Ishikawa (cell line): ENCODE data around the gene IGFBP6.

Experiments
- CEBPB ChIP-seq: IDR thresholded peaks from 2 replicates; pipeline ENCODE4 v1.6.1; 2012
- CREB1 ChIP-seq: IDR thresholded peaks from 2 replicates; pipeline ENCODE4 v1.6.1; 2012; ENCODE audit warnings: low read depth
- EGR1 ChIP-seq: IDR thresholded peaks from 2 replicates; pipeline ENCODE4 v1.6.1; 2012
- EP300 ChIP-seq: IDR thresholded peaks from 2 replicates; pipeline ENCODE4 v1.6.1; 2012; ENCODE audit warnings: borderline replicate concordance
- NFIC ChIP-seq: IDR thresholded peaks from 2 replicates; pipeline ENCODE4 v1.6.1; 2012
- TCF12 ChIP-seq: IDR thresholded peaks from 2 replicates; pipeline ENCODE4 v1.6.1; 2012; ENCODE audit warnings: low read depth
- YY1 ChIP-seq: IDR thresholded peaks from 2 replicates; pipeline ENCODE4 v1.6.1; 2012; ENCODE audit warnings: low read depth

- no peak for TF ChIP-seq CEBPB
- no peak for TF ChIP-seq CREB1
- no peak for TF ChIP-seq TCF12
- TF ChIP-seq EGR1: no peak
- no peak for TF ChIP-seq EP300
- TF ChIP-seq YY1: no peak
- TF ChIP-seq NFIC: no peak
These were observed 32.0 kb upstream of the IGFBP6 start for GRCh38 chr12:53065470-53065869.
